OCI-LY7 (cell line): Measurements from ENCODE around the gene SLC22A1. TPM values are rescaled to one million over a fixed set of nuclear protein-coding genes. Genes with fewer than 3 reads are reported as not detected.

Experiments used
- BruUV-seq: library from RNA; stranded (reverse); fragments of 400-500 nt; replicated peaks from 2 replicates; lab custom pipeline; 2021; lab: Mats Ljungman, UMichigan
- CTCF ChIA-PET: fragments of 300-600 bp; sonication (Branson Sonifier 250); formaldehyde crosslinking; loops from one replicate; lab custom pipeline; 2022; ENCODE audit warnings: antibody characterized with exemption; ENCODE audit not compliant: unreplicated experiment; lab: Charles Lee
- POLR2A ChIA-PET: fragments of 300-600 bp; sonication (Branson Sonifier 250); formaldehyde crosslinking; loops from one replicate; lab custom pipeline; 2022; ENCODE audit warnings: antibody characterized with exemption; lab: Charles Lee
- DNase-seq: peaks from one replicate; pipeline ENCODE4 v3.0.0-alpha.2; 2015; ENCODE audit warnings: low spot score
- H2AFZ ChIP-seq: fragments of 200-600 bp; sonication (generic), shearing (Covaris generic); 2 replicates; pipeline ENCODE4 v1.6.1; 2014; ENCODE audit warnings: mild to moderate bottlenecking, antibody characterized with exemption, low read length, moderate library complexity
- H3K27ac ChIP-seq: fragments of 200-600 bp; sonication (generic); 2 replicates; pipeline ENCODE4 v1.5.1; 2014; ENCODE audit warnings: mixed run types, low read depth, mild to moderate bottlenecking, moderate library complexity, low read length, inconsistent platforms; ENCODE audit not compliant: poor library complexity, severe bottlenecking
- H3K36me3 ChIP-seq: fragments of 200-600 bp; sonication (generic); 2 replicates; pipeline ENCODE4 v1.6.1; 2014; ENCODE audit warnings: mild to moderate bottlenecking, antibody characterized with exemption, low read length, moderate library complexity, mixed read lengths; ENCODE audit not compliant: insufficient read depth
- H3K4me1 ChIP-seq: fragments of 200-600 bp; sonication (generic); 2 replicates; pipeline ENCODE4 v1.5.1; 2014; ENCODE audit warnings: mild to moderate bottlenecking, low read length; ENCODE audit not compliant: insufficient read depth, poor library complexity, severe bottlenecking
- H3K4me2 ChIP-seq: fragments of 200-600 bp; sonication (generic); 2 replicates; pipeline ENCODE4 v1.6.1; 2014; ENCODE audit warnings: mild to moderate bottlenecking, low read length
- H3K4me3 ChIP-seq: fragments of 200-600 bp; sonication (generic); 2 replicates; pipeline ENCODE4 v1.5.1; 2014; ENCODE audit warnings: mild to moderate bottlenecking, low read depth, low read length; ENCODE audit not compliant: poor library complexity, severe bottlenecking
- H3K79me2 ChIP-seq: fragments of 200-600 bp; sonication (generic); 2 replicates; pipeline ENCODE4 v1.6.1; 2016; ENCODE audit warnings: low read depth, mild to moderate bottlenecking, low read length, moderate library complexity, mixed read lengths; ENCODE audit not compliant: insufficient read depth
- H3K9me2 ChIP-seq: fragments of 200-600 bp; sonication (generic); 2 replicates; pipeline ENCODE4 v1.6.1; 2016; ENCODE audit warnings: mild to moderate bottlenecking, low read length, mixed read lengths; ENCODE audit not compliant: insufficient read depth
- H3K9me3 ChIP-seq: fragments of 200-600 bp; sonication (generic); 2 replicates; pipeline ENCODE4 v1.6.1; 2014; ENCODE audit warnings: mild to moderate bottlenecking, mixed run types, low read length, mixed read lengths
- H4K20me1 ChIP-seq: fragments of 200-600 bp; sonication (generic); 2 replicates; pipeline ENCODE4 v1.6.1; 2014; ENCODE audit warnings: mild to moderate bottlenecking, antibody characterized with exemption, low read length, moderate library complexity, mixed read lengths; ENCODE audit not compliant: insufficient read depth
- EZH2phosphoT487 ChIP-seq: fragments of 200-600 bp; sonication (generic); IDR thresholded peaks from 2 replicates; pipeline ENCODE4 v1.6.1; 2018; ENCODE audit warnings: low read depth, borderline replicate concordance, mild to moderate bottlenecking, mixed run types, antibody characterized with exemption, low read length, moderate library complexity, mixed read lengths
- intact Hi-C: fragments of 100-400 bp; cut with micrococcal nuclease; formaldehyde crosslinking; loops from one replicate; pipeline ENCODE4 v1.10.0; 2022; ENCODE audit not compliant: unreplicated experiment
- total RNA-seq, 2 experiments: library from RNA; depleted of rRNA in 1 of 2; stranded (reverse); fragments of >200 nt in 1 of 2; shearing (Covaris generic) in 1 of 2; gene quantifications; 2 replicates each; pipeline ENCODE4 v1.2.3, GENCODE V29; 2014 to 2022
- TF ChIP-seq, protein P1 (sequence below): fragments of 200-600 bp; sonication (generic); conservative IDR thresholded peaks from 2 replicates; pipeline ENCODE4 v1.5.1; 2014; ENCODE audit warnings: mild to moderate bottlenecking, antibody characterized with exemption, low read length, moderate library complexity, mixed read lengths

SLC22A1 gene
- total RNA-seq, 2 experiments from 2014 or later, result not detected

DNA sequence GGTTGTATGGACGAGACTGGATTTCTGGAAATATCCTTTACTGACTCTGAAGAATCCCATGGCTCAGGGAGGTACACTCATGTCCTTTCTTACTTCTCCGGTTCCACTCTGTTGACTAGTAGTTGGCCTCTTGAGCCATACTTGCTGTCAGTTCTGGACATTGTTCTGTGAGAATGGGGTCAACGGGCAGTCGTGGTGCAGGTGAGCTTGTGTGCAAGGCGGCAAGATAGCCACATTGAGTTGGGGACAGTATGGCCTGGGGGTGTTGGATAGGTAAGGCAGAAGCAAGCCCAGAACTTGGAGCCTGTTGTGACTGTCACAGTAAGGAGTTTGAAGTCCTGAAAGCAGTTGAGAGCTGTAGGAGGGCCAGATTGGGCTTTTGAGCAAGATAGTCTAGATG, 13.5 kb upstream of the SLC22A1 start:
- Histone ChIP-seq H4K20me1 (no peaks in the 10 kb centered on the region), H3K4me3 (no peak overlapping the region), H3K79me2 (no peaks in the 10 kb centered on the region), H3K4me1 (no peaks in the 10 kb centered on the region), H3K4me2 (no peak overlapping the region), H3K9me3 (no peaks in the 10 kb centered on the region), H3K36me3 (peaks cover 13% of the 10 kb centered on the region; the same call in 1 of the 2 replicates), H3K9me2 (no peaks in the 10 kb centered on the region), H3K27ac (no peak overlapping the region), H2AFZ (no peak overlapping the region)
- no TSS peak for BruUV-seq
- TF ChIP-seq EZH2phosphoT487, result no peak
- TF ChIP-seq, protein P1, sequence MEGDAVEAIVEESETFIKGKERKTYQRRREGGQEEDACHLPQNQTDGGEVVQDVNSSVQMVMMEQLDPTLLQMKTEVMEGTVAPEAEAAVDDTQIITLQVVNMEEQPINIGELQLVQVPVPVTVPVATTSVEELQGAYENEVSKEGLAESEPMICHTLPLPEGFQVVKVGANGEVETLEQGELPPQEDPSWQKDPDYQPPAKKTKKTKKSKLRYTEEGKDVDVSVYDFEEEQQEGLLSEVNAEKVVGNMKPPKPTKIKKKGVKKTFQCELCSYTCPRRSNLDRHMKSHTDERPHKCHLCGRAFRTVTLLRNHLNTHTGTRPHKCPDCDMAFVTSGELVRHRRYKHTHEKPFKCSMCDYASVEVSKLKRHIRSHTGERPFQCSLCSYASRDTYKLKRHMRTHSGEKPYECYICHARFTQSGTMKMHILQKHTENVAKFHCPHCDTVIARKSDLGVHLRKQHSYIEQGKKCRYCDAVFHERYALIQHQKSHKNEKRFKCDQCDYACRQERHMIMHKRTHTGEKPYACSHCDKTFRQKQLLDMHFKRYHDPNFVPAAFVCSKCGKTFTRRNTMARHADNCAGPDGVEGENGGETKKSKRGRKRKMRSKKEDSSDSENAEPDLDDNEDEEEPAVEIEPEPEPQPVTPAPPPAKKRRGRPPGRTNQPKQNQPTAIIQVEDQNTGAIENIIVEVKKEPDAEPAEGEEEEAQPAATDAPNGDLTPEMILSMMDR, result no peak
- CTCF ChIA-PET, result no interaction called here
- no peak for DNase-seq
- intact Hi-C loops, result loop anchor here (10.0 kb wide), 1 partner anchor 413 kb away; the partner anchor contains the start of gene SOD2
- POLR2A ChIA-PET, result no interaction called here

DNA sequence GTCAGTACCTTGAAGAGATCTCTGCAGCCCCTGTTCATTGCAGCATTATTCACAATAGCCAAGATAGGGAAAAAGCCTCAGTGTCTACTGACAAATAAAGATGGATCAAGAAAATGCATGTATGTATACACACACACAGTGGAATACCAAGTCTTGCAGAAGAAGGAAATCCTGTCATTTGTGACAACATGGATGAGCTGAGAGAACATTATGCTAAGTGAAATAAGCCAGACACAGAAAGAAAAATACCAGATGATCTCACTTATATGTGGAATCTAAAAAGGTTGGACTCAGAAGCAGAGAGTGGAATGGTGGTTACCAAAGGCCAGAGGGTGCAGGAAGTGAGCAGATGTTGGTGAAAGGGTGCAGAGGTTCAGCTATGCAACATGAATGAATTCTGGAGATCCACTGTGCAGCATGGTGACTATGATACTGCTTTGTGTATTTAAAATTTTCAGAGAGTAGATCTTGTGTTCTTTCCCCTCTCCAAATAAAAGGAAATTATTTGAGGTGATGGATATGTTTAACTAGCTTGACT, 11.0 kb upstream of the SLC22A1 start:
- H3K4me2 ChIP-seq, result no peak overlapping the region
- no peaks in the 10 kb centered on the region for H3K36me3 ChIP-seq
- TF ChIP-seq EZH2phosphoT487, result no peak
- TF ChIP-seq, protein P1, result no peak
- H3K9me3 ChIP-seq, result no peaks in the 10 kb centered on the region
- BruUV-seq, result no TSS peak
- intact Hi-C loops, result no loop called here
- ChIA-PET POLR2A (no interaction called here), CTCF (no interaction called here)
- H3K4me3 ChIP-seq, result no peak overlapping the region
- no peaks in the 10 kb centered on the region for H3K9me2 ChIP-seq
- no peak overlapping the region for H3K27ac ChIP-seq
- no peaks in the 10 kb centered on the region for H4K20me1 ChIP-seq
- DNase-seq, result no peak
- no peak overlapping the region for H2AFZ ChIP-seq
- H3K79me2 ChIP-seq, result no peaks in the 10 kb centered on the region
- no peaks in the 10 kb centered on the region for H3K4me1 ChIP-seq

GRCh38 chr6:160111806-160112205, 9.8 kb upstream of the SLC22A1 start:
- Histone ChIP-seq H3K9me3 (no peaks in the 10 kb centered on the region), H3K9me2 (no peaks in the 10 kb centered on the region), H3K4me1 (no peaks in the 10 kb centered on the region), H4K20me1 (no peaks in the 10 kb centered on the region), H3K36me3 (no peaks in the 10 kb centered on the region), H2AFZ (no peak overlapping the region), H3K27ac (no peak overlapping the region), H3K79me2 (no peaks in the 10 kb centered on the region), H3K4me3 (no peak overlapping the region), H3K4me2 (no peak overlapping the region)
- ChIA-PET CTCF (no interaction called here), POLR2A (interaction anchor here (0.5 kb wide), 1 partner anchor 166 kb away, joined by 3 read pairs; no protein-coding TSS in a partner anchor)
- intact Hi-C loops, result no loop called here
- no TSS peak for BruUV-seq
- no peak for TF ChIP-seq EZH2phosphoT487
- TF ChIP-seq, protein P1, result no peak
- no peak for DNase-seq
